Measurements from ENCODE around the gene CCDC91. TPM values are rescaled to one million over a fixed set of nuclear protein-coding genes. Genes with fewer than 3 reads are reported as not detected.

CCDC91 gene
- total RNA-seq, 1 experiment from 2014 or later: 15.7 TPM

DNA sequence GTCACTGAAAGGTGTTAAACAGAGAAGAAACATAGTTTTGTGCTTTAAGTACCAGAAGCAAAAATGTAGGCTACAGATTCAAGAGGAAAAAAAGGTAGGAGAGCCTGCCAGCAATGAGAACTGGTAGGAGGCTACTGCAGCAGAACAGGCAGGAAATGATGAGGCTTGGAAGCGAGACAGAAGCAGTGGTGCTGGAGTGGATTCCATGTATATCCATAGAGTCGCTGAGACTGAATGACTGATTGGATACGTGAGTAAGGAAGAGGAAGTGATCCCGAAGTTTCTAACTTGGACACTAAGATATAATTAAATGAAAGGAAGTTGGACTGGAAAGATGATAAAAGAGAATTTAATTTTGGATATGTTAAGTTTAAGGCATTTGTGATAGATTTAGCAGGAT is 45.0 kb upstream of the CCDC91 start (continued):
- TF ChIP-seq AFF4 (CRISPR knock-in tag; IDR thresholded peaks at IDR 0.05; ENCODE audit: borderline replicate concordance): no peak

DNA sequence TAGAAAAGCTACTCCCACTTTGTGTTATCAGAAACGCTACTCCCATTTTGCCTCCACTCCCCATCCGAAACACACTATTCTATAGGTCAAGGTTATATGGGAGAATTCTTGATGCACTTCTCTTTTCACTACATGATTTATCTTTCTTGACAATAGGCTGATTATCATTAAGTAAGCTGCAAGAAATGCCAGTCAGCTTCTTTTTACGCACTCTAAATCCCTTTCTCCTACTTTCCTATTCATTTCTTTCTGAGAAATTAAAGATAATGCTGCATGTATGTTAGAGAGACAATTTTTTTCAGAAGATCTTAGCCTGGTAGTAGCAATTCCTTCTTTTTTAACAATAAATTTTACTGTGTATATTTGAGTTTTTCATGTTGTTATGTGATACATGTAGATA is 41.0 kb upstream of the CCDC91 start:
- Mint-ChIP-seq H3K4me1 (no peaks in the 10 kb centered on the region), H3K9me3 (peaks cover 14% of the 10 kb centered on the region), H3K27me3 (ENCODE audit: low read depth) (no peaks in the 10 kb centered on the region), H3K27ac (no peak overlapping the region), H3K4me3 (no peak overlapping the region), H3K36me3 (no peaks in the 10 kb centered on the region)
- TF ChIP-seq, protein P1, sequence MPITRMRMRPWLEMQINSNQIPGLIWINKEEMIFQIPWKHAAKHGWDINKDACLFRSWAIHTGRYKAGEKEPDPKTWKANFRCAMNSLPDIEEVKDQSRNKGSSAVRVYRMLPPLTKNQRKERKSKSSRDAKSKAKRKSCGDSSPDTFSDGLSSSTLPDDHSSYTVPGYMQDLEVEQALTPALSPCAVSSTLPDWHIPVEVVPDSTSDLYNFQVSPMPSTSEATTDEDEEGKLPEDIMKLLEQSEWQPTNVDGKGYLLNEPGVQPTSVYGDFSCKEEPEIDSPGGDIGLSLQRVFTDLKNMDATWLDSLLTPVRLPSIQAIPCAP (CRISPR knock-in tag; IDR thresholded peaks at IDR 0.05): no peak
- TF ChIP-seq MYBL2 (CRISPR knock-in tag; IDR thresholded peaks at IDR 0.05) (no peak), ZNF416 (CRISPR knock-in tag; IDR thresholded peaks at IDR 0.05) (no peak)
- TF ChIP-seq, protein P2, sequence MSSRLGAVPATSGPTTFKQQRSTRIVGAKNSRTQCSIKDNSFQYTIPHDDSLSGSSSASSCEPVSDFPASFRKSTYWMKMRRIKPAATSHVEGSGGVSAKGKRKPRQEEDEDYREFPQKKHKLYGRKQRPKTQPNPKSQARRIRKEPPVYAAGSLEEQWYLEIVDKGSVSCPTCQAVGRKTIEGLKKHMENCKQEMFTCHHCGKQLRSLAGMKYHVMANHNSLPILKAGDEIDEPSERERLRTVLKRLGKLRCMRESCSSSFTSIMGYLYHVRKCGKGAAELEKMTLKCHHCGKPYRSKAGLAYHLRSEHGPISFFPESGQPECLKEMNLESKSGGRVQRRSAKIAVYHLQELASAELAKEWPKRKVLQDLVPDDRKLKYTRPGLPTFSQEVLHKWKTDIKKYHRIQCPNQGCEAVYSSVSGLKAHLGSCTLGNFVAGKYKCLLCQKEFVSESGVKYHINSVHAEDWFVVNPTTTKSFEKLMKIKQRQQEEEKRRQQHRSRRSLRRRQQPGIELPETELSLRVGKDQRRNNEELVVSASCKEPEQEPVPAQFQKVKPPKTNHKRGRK (CRISPR knock-in tag; IDR thresholded peaks at IDR 0.05; ENCODE audit: borderline replicate concordance): no peak
- DNase-seq (ENCODE audit: low spot score) (no peak), ATAC-seq (no peak)
- CTCF ChIA-PET: no interaction called here
- POLR2A ChIA-PET: no interaction called here

DNA sequence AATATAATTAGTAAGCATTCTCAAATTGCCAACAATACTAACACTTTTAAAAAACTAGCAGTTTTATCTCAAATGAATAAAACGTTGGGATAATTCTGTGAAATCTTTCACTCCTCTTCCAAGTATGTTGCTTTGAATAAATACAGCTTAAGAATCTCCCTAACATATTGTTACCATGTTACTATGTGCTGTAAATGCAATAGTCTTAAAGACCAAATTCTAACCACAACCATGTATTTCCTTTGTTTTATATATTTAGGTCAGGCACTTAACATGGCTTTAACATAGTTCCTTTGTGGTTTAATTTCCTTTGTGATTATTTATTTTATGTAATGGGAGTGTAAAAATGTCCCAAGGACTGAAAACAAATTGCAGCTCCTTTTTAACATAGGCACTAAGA is 33.9 kb upstream of the CCDC91 start:
- Mint-ChIP-seq H3K4me1 (peaks cover 7% of the 10 kb centered on the region; the same call in 1 of the 2 replicates), H3K27me3 (ENCODE audit: low read depth) (no peaks in the 10 kb centered on the region), H3K27ac (no peak overlapping the region), H3K36me3 (no peaks in the 10 kb centered on the region), H3K4me3 (no peak overlapping the region), H3K9me3 (peaks cover 7% of the 10 kb centered on the region)
- no peak for ATAC-seq
- ChIA-PET POLR2A (no interaction called here), CTCF (interaction anchor here (0.6 kb wide), 1 partner anchor 711 kb away, joined by 3 read pairs; no protein-coding TSS in a partner anchor)
- no peak for DNase-seq (ENCODE audit: low spot score)
- TF ChIP-seq NFATC4 (CRISPR knock-in tag; IDR thresholded peaks at IDR 0.05) (no peak), SOX15 (CRISPR knock-in tag; IDR thresholded peaks at IDR 0.05) (no peak), OVOL2 (CRISPR knock-in tag; IDR thresholded peaks at IDR 0.05; ENCODE audit: borderline replicate concordance) (no peak), PRRX2 (CRISPR knock-in tag; IDR thresholded peaks at IDR 0.05) (no peak), HMGA2 (CRISPR knock-in tag; IDR thresholded peaks at IDR 0.05) (no peak), GTF2I (CRISPR knock-in tag; conservative IDR thresholded peaks at IDR 0.05) (no peak), TEAD1 (CRISPR knock-in tag; IDR thresholded peaks at IDR 0.05) (no peak), SMAD4 (CRISPR knock-in tag; IDR thresholded peaks at IDR 0.05) (no peak), MYBL2 (CRISPR knock-in tag; IDR thresholded peaks at IDR 0.05) (no peak), RORB (CRISPR knock-in tag; IDR thresholded peaks at IDR 0.05) (no peak), TEAD4 (CRISPR knock-in tag; IDR thresholded peaks at IDR 0.05) (no peak)
- TF ChIP-seq, protein P3, sequence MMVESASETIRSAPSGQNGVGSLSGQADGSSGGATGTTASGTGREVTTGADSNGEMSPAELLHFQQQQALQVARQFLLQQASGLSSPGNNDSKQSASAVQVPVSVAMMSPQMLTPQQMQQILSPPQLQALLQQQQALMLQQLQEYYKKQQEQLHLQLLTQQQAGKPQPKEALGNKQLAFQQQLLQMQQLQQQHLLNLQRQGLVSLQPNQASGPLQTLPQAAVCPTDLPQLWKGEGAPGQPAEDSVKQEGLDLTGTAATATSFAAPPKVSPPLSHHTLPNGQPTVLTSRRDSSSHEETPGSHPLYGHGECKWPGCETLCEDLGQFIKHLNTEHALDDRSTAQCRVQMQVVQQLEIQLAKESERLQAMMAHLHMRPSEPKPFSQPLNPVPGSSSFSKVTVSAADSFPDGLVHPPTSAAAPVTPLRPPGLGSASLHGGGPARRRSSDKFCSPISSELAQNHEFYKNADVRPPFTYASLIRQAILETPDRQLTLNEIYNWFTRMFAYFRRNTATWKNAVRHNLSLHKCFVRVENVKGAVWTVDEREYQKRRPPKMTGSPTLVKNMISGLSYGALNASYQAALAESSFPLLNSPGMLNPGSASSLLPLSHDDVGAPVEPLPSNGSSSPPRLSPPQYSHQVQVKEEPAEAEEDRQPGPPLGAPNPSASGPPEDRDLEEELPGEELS (CRISPR knock-in tag; IDR thresholded peaks at IDR 0.05): no peak
- TF ChIP-seq, protein P2 (CRISPR knock-in tag; IDR thresholded peaks at IDR 0.05; ENCODE audit: borderline replicate concordance): no peak
- TF ChIP-seq, protein P4, sequence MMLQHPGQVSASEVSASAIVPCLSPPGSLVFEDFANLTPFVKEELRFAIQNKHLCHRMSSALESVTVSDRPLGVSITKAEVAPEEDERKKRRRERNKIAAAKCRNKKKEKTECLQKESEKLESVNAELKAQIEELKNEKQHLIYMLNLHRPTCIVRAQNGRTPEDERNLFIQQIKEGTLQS (CRISPR knock-in tag; conservative IDR thresholded peaks at IDR 0.05): no peak
- TF ChIP-seq, protein P5, sequence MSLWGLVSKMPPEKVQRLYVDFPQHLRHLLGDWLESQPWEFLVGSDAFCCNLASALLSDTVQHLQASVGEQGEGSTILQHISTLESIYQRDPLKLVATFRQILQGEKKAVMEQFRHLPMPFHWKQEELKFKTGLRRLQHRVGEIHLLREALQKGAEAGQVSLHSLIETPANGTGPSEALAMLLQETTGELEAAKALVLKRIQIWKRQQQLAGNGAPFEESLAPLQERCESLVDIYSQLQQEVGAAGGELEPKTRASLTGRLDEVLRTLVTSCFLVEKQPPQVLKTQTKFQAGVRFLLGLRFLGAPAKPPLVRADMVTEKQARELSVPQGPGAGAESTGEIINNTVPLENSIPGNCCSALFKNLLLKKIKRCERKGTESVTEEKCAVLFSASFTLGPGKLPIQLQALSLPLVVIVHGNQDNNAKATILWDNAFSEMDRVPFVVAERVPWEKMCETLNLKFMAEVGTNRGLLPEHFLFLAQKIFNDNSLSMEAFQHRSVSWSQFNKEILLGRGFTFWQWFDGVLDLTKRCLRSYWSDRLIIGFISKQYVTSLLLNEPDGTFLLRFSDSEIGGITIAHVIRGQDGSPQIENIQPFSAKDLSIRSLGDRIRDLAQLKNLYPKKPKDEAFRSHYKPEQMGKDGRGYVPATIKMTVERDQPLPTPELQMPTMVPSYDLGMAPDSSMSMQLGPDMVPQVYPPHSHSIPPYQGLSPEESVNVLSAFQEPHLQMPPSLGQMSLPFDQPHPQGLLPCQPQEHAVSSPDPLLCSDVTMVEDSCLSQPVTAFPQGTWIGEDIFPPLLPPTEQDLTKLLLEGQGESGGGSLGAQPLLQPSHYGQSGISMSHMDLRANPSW (CRISPR knock-in tag; conservative IDR thresholded peaks at IDR 0.05; ENCODE audit: low read depth): no peak
- TF ChIP-seq, protein P6, sequence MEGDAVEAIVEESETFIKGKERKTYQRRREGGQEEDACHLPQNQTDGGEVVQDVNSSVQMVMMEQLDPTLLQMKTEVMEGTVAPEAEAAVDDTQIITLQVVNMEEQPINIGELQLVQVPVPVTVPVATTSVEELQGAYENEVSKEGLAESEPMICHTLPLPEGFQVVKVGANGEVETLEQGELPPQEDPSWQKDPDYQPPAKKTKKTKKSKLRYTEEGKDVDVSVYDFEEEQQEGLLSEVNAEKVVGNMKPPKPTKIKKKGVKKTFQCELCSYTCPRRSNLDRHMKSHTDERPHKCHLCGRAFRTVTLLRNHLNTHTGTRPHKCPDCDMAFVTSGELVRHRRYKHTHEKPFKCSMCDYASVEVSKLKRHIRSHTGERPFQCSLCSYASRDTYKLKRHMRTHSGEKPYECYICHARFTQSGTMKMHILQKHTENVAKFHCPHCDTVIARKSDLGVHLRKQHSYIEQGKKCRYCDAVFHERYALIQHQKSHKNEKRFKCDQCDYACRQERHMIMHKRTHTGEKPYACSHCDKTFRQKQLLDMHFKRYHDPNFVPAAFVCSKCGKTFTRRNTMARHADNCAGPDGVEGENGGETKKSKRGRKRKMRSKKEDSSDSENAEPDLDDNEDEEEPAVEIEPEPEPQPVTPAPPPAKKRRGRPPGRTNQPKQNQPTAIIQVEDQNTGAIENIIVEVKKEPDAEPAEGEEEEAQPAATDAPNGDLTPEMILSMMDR (IDR thresholded peaks at IDR 0.05): no peak
